ENCODE data around the gene LGALS9.
A peak's percentile ranks its signal among the peaks of the same experiment; 100 is the strongest.

Gene LGALS9

GRCh38 chr17:27630607-27631410 lies at the start of gene LGALS9:
TSS of gene LGALS9 (plus strand) at chr17:27631188. CDS start at chr17:27631266, 78 bp downstream.
- DNase-seq: no peak

- DNase-seq: no peak
Measured at GRCh38 chr17:27582696-27583095, 48.3 kb upstream of the LGALS9 start.

GRCh38 chr17:27585153-27585681 lies 45.8 kb upstream of the LGALS9 start:
- DNase-seq: no peak

GRCh38 chr17:27585792-27586191 lies 45.2 kb upstream of the LGALS9 start:
- DNase-seq: no peak

- no peak for DNase-seq
Measured at GRCh38 chr17:27586203-27586721, 44.7 kb upstream of the LGALS9 start.

GRCh38 chr17:27588354-27588753 lies 42.6 kb upstream of the LGALS9 start:
- no peak for DNase-seq

- DNase-seq: no peak
Measured at GRCh38 chr17:27590864-27591263, 40.1 kb upstream of the LGALS9 start.

GRCh38 chr17:27591986-27592385 lies 39.0 kb upstream of the LGALS9 start:
- no peak for DNase-seq

- DNase-seq: no peak
Measured at GRCh38 chr17:27593232-27593856, 37.6 kb upstream of the LGALS9 start.

- DNase-seq: no peak
Measured at GRCh38 chr17:27593857-27594255, 37.1 kb upstream of the LGALS9 start.

GRCh38 chr17:27595208-27595607 lies 35.8 kb upstream of the LGALS9 start:
- DNase-seq: no peak

- no peak for DNase-seq
Measured at GRCh38 chr17:27596096-27596495, 34.9 kb upstream of the LGALS9 start.

GRCh38 chr17:27596566-27597187 lies 34.3 kb upstream of the LGALS9 start:
- DNase-seq: peak; percentile 8

- DNase-seq: no peak
Measured at GRCh38 chr17:27597188-27597580, 33.8 kb upstream of the LGALS9 start.

- no peak for DNase-seq
Measured at GRCh38 chr17:27597783-27598320, 33.1 kb upstream of the LGALS9 start.

GRCh38 chr17:27598337-27599050 lies 32.5 kb upstream of the LGALS9 start:
- no peak for DNase-seq

GRCh38 chr17:27600471-27600870 lies 30.5 kb upstream of the LGALS9 start:
- no peak for DNase-seq

- DNase-seq: peak; percentile 32
Measured at GRCh38 chr17:27601069-27601974, 29.7 kb upstream of the LGALS9 start.

GRCh38 chr17:27601975-27602302 lies 29.0 kb upstream of the LGALS9 start:
- no peak for DNase-seq

GRCh38 chr17:27602721-27603420 lies 28.1 kb upstream of the LGALS9 start:
- no peak for DNase-seq

GRCh38 chr17:27603421-27603770 lies 27.6 kb upstream of the LGALS9 start:
- no peak for DNase-seq

All from DMS79 (cell line).